GM19395 (cell line): ENCODE results near the gene LRRIQ4.
A peak's percentile ranks its signal among the peaks of the same experiment; 100 is the strongest.

Experiments used
- ATAC-seq: cut with Tn5 transposase; IDR thresholded peaks from one replicate; pipeline ENCODE4 v1.9.1; 2021; ENCODE audit warnings: mild to moderate bottlenecking, moderate library complexity; ENCODE audit not compliant: unreplicated experiment

Gene LRRIQ4

GRCh38 chr3:169848741-169849140 is 36.1 kb downstream of the LRRIQ4 start:
- ATAC-seq, result no peak

GRCh38 chr3:169850618-169851017 is 37.9 kb downstream of the LRRIQ4 start:
- ATAC-seq, result no peak

GRCh38 chr3:169855514-169855913 is 42.8 kb downstream of the LRRIQ4 start:
- no peak for ATAC-seq

- no peak for ATAC-seq
Observed at GRCh38 chr3:169857811-169858210, 45.1 kb downstream of the LRRIQ4 start.

- ATAC-seq, result no peak
Observed at GRCh38 chr3:169861871-169862270, 49.2 kb downstream of the LRRIQ4 start.

- peak; percentile 66 for ATAC-seq
Observed at GRCh38 chr3:169863458-169863899, 50.8 kb downstream of the LRRIQ4 start.

GRCh38 chr3:169864270-169864669 is 51.6 kb downstream of the LRRIQ4 start:
- no peak for ATAC-seq

GRCh38 chr3:169865176-169865767 is 52.6 kb downstream of the LRRIQ4 start:
- ATAC-seq, result peak; percentile 66

GRCh38 chr3:169867584-169868210 is 55.0 kb downstream of the LRRIQ4 start:
- ATAC-seq, result no peak

GRCh38 chr3:169868369-169868768 is 55.7 kb downstream of the LRRIQ4 start:
- ATAC-seq, result no peak

GRCh38 chr3:169869484-169870220 is 57.0 kb downstream of the LRRIQ4 start, which contains the start of gene LRRC31:
TSS of gene LRRC31 (minus strand) at chr3:169869935. CDS start at chr3:169869807, 128 bp downstream.
- ATAC-seq, result no peak

GRCh38 chr3:169871129-169871886 is 58.6 kb downstream of the LRRIQ4 start:
- peak; percentile 73 for ATAC-seq

GRCh38 chr3:169879013-169879557 is 66.4 kb downstream of the LRRIQ4 start:
- no peak for ATAC-seq

GRCh38 chr3:169879845-169880575 is 67.3 kb downstream of the LRRIQ4 start:
- no peak for ATAC-seq

- no peak for ATAC-seq
Observed at GRCh38 chr3:169880576-169881250, 68.0 kb downstream of the LRRIQ4 start.

- no peak for ATAC-seq
Observed at GRCh38 chr3:169886671-169887070, 74.0 kb downstream of the LRRIQ4 start.
